ENCODE results near the gene RAB37. TPM values are rescaled to one million over a fixed set of nuclear protein-coding genes. Genes with fewer than 3 reads are reported as not detected.

RAB37 gene
- total and polyA plus RNA-seq, 2 of the 8 experiments (the other 6 are each of a cell fraction or from before 2014, with no cell fraction given): 5.5 to 6.1 TPM

DNA sequence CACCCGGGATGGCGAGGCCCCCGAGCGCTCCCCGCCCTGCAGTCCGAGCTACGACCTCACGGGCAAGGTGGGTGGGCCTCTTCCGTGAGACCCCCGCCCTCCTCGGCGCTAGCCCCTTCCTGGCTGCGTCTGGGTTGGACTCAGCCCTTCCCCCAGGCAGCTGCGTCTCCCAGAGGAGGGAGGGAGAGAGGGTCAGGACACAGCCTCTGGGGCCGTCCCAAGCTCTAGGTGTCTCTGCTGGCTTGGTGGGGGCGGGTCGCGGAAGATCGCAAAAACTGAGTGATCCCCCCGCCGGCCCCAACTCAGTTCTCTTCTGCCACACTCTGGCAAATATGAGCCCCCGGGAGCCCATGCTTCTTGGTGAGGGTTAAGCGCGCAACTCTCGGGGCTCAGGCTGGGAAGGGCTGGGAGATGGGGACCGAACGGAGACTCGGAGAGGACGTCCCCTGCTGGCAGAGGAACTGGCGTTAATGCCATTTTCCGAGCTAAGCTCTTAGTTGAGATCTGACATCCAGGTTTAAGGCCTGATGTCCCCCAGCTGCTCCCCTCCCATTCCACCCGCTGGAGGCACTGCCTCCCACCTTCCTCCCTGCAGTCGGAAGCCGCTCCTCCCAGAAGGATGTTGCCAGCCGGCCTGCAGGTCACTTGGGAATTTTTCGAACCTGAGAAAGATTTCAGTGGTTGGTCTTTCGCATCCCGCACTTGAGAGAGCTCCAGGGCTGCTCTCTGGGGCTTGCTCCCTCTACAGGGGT, 419 bp downstream of the RAB37 start (continued):
- TF ChIP-seq MAX (IDR thresholded peaks at IDR 0.05) (0 out of 2 replicates have a peak, but pooled peaks have one; percentile 5), SP1 (IDR thresholded peaks at IDR 0.05; ENCODE audit: low read depth, low read length) (peak; percentile 36; the same call in 1 of the 2 replicates), JUND (IDR thresholded peaks at IDR 0.05; ENCODE audit: low read length) (no peak), SIN3A (conservative IDR thresholded peaks at IDR 0.05 in 1 of 2, IDR thresholded peaks at IDR 0.05 in 1 of 2; ENCODE audit: low read depth in 1 of 2, low read length in 2 of 2) (peak; percentile 74 to 83; a peak in 3 of 4 replicates), TEAD4 (IDR thresholded peaks at IDR 0.05; ENCODE audit: low read depth, low read length) (peak; percentile 95), SP2 (IDR thresholded peaks at IDR 0.05; ENCODE audit: low read length) (no peak), ASH2L (IDR thresholded peaks at IDR 0.05; ENCODE audit: low read length) (peak; percentile 64), TBP (IDR thresholded peaks at IDR 0.05; ENCODE audit: low read depth, low read length) (0 out of 2 replicates have a peak, but pooled peaks have one; percentile 41), TAF7 (optimal IDR thresholded peaks at IDR 0.05; ENCODE audit: borderline replicate concordance, low read depth, low read length) (peak; percentile 27), CEBPB (IDR thresholded peaks at IDR 0.05; ENCODE audit: low read depth, low read length) (no peak), RAD21 (IDR thresholded peaks at IDR 0.05 in 1 of 2, conservative IDR thresholded peaks at IDR 0.05 in 1 of 2; ENCODE audit: low read depth in 2 of 2, low read length in 2 of 2) (peak; percentile 28 to 38; a peak in 3 of 4 replicates), RBBP5 (IDR thresholded peaks at IDR 0.05; ENCODE audit: borderline replicate concordance, low read depth, low read length) (peak; percentile 50; the same call in 1 of the 2 replicates)

Measured in H1 (cell line).